Effector CD8-positive, alpha-beta T cell (primary cell): Measurements from ENCODE around the gene KCNQ2.

Experiments used
- DNase-seq: peaks from one replicate; lab custom pipeline; 2025; lab: John Stamatoyannopoulos, UW

KCNQ2 gene

DNA sequence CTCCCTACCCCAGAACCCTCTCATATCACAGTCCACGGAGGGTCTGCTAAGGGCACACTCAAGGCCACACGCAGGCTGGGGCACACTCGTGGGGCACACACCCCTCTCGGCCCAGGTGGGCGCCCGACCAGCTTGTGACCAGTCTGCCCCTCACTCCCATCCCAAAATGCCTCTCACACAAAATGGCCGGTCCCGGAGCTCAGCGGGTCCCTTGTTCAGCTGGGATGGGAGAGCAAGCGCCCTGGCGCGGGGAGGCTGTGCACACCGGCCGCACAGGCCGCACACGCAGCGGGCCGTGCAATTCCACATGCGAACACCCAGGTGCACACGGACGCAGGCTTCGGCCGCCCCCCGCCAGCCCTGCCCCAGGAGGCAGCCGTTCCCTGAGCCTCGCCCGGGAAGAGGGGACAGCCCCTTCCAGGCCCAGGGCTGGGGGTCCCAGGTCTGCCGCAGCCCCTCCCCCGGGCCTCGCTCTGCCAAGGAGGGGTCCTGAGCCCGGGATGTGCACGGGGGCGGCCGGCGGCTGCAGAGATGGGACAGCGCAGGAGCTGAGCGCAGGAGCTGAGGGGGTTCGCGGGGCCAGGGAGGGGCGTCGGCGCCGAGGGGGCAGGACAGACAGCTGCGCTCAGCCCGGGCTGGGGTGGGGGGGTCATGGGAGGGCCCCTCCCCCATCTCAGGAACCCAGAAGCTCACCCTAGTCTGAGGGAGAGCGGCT, 1.3 kb downstream of the KCNQ2 start:
- no peak for DNase-seq

DNA sequence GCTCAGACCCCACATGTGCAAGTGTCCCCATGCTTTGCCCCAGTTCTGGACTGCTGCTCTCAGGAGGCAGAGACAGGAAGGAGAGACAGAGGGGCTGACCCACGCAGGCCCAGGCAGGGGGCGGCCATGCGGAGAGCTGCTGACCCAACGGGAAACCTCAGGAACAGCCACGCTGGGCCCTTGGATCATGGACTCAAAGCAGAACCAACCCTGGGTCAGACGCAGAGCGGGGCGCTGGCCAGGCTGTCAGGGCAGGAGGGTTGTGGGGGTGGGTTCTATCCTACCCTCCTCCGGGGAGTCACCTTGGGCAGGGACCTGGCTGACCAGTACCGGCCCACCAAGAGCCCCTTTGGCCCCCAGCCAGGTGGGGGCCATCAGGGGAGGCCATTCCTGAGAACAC, 2.0 kb downstream of the KCNQ2 start:
- no peak for DNase-seq

DNA sequence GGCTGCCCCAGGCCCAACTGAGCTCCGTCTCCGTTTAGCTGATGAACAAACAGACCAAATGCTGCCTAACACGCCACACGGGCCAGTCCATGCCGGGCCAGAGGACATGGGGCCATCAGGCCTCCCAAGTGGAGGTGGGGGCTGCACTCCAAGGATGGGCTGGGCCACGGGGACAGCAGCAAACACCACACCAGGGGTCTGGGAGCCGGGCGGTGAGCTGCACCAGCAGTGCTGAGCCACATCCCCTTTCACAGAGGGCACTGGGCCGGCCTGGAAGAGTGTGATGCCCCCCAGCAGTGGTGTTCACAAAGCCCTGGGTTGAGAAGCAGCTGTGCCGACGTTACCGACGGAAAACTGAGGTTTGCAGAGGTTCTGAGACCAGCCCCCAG, 2.7 kb downstream of the KCNQ2 start:
- DNase-seq: no peak

DNA sequence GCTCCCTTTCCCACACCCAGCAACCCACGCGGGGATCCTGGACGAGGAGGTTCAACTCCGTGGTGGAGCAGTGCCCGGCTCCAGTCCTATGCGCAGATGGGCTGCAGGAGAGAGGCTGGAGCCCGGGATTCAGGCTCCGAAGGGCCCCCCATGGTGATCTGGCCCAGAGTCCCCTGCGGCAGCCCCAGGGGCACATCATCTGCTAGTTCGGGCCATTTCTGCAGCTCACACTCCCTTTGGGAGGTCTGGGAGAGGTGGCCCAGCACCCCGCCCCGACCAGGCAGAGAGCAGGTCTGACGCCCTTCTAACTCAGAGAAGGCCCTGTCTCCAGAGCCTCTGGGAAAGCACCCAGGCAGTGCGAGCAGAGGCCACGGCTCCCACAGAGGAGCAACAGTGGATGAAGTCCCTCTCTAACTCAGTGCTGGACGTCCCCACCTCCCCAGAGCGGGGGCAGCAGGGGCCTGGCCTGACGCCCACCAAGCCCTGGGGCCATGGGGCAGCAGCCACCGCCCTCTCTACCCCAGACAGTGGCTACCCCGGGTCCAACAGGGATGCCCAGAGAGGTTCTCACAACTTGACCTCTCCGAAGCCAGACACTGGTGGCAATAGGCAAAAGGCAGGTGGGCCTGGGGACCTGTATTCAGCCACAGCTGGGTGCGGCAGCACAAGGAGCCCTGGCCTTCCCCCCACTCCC, 3.3 kb downstream of the KCNQ2 start:
- DNase-seq: no peak

DNA sequence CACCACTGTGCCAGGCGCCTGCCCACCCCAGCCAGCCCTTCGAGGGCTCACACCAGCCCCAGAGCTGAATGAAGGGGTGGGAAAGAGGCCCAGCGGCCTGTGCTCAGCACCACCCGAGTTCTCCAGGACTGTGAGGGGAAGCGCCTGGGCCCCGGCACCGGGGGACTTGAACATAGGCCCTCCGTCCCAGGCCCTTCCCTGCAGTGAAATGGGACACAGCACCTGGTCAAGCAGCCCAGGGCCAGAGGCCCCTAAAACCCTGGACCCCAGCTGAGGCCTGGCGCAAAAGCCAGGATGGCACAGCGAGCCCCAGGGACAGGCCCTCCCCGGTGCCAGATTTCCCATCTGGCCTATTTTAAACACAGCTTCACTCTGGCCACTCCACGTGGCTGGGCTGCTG, 4.0 kb downstream of the KCNQ2 start:
- DNase-seq: no peak

DNA sequence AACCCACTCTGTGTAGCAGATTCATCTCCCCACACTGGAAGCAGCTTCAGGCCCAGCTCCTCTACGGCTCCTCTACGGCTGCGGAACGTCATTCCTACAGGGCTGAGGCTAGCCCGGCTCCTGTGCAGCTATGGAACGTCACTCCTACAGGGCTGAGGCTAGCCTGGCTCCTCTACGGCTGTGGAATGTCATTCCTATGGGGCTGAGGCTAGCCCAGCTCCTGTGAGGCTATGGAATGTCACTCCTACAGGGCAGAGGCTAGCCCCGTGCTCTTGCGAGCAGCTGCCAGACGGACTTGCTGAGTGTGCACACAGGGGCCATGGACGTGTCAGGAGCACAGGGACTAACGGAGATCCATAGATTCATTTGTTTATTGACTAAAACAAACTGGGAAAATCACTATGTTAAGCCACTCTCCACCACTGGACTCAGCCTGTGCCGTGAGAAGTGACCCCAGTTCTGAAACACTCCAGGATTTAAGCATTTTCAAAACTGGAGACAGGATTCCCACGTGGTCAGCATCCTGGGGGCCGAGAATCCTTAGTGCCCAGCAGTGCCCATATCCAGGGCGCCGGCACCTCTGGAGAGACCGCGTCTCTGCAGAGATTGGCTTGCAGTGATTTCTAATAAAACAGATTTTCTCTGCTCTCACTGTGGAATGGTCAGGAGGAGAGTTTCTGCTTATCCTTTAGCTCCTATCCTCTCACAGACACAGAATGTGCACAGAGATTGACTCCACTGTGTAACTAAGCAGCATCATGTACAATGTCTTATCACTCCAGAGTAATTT, 5.0 kb downstream of the KCNQ2 start:
- no peak for DNase-seq

DNA sequence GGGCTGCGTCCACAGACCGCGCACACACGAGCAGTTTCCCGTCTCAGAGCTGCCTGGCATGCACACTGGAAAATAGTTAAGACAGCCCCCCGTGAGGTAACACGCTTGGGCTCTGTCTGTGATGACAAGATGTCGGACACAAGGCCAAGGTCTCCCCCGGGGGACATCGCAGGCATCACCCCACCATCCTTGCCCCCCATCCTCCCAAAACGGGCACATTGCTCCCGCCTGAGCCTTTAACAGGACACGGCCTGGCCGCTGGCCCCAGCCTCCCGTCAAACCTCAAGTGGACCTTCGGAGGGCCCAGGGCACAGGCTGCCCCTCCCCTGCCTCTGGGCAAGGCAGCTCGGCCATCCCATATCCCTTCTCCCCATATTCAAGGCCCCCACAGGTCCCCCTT, 5.6 kb downstream of the KCNQ2 start:
- DNase-seq: no peak

DNA sequence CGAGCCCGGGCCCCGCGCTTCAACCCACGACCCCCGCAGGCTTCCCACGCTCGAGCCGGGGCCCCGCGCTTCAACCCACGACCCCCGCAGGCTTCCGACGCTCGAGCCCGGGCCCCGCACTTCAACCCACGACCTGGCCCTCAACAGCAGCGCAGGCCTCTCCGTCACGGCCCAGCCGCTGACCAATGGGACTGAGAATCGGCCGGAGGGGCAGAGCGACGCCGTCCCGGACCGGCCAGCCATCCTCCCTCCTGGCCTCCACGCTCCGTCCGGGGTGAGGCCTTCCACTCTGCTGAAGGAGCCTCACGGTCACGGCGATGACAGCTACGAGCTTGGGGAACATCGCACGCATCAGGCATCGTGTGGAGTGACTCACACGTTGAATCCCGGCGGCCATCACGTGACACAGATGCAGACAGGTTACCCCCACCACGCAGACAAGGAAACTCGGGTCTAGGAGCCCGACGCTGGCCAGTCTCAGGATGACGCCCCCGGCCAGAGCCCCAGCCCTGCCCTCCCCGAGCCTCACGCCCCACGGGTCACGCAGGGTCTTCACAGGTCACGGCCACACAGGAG, 6.1 kb downstream of the KCNQ2 start:
- no peak for DNase-seq

DNA sequence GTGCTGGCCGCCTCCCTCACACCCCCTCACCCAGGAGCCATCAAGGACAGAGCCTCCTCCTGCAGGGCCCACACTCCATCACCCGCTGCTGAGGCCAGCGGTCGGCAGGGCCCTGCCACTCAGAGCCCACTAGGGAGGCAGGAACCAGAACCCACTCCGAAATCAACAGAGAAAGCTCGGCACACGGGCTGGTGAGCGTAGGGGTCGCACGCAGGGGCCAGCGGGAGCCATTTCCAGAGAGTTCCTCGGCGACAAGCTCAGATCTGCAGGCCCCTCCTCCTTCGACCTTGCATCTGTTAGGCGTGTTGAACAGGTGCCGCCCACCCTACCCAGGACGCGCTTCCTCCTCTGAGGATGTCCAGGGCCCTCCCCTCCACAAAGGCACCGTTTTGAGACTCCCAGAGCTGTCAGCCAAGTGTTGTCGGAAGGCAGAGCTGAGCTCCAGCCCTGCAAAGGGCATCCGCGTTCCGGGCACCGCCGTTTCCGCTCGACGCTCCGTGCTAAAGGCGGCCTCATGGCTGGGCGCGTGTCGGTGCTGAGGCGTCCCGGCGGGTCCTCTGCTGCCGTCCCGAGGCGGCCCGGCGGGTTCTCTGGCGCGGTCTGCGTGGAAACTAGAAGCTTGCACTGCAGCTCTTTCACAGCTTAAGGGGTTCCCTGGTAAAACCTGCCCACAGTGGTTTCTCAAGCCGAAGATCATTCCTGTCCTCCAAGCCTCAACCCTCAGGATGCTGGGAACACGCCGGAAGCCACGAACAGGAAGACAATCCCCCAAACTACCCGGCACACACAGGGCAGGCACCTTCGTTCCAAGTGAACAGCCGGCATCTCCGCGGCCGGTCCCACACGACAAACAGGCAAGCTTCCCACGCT, 6.8 kb downstream of the KCNQ2 start:
- no peak for DNase-seq

DNA sequence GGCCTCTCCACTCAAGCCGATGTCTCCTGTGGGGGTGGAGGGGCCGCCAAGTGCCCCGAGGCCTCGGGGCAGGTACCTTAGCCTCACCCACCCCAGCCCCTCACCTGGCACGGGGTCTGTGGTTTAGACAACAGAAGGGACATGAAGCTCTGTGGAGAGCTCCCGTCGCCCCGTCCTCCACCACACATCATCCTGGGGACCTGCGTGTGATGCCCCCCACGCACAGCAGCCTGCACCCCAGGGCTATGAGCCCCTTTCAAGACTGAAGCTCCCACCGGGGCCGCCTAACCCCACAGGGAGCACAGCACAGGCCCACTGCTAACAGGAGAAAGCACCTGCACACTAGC, 8.2 kb downstream of the KCNQ2 start:
- no peak for DNase-seq

DNA sequence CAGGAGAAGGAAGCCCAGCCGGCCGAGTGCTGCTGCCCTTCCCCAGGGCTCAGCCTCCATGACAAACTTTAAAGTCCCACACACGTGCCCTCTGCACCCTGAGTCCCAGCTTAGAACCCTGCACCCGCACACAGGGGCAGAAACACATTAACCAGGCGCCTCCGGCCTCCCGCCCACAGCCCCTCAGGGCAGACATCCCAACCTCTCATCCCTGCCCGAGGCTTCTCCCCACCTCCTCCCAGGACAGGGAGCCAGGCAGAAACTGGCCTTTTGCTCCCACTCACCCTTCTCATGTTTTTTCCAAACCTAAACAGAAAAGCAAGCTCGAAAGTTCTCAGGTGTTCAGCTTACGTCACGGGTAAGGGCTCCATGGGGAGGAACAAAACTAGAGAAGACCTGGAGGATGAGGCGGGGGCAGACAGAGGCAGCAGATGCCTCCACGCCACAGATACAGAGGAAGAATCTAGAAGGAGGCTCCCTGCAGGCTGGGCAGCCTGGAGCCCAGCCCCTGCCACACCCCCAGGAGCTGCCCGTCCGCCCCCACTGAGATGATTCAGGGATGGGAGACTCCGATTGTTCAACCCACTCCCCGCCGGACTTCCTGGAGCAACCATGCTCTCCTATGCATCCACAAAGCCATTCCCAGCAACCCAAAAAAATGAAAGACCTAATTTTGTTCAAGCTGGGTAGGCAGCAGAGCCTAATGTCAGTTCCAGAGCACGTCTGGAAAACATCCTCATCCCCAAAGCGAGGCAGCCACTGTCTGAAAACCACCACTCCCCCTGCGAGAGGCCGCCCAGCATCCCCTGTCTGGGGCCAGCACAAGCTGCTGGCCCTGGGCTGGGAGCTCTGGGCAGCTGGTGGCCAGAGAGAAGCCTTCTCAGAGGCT, 8.8 kb downstream of the KCNQ2 start:
- no peak for DNase-seq

DNA sequence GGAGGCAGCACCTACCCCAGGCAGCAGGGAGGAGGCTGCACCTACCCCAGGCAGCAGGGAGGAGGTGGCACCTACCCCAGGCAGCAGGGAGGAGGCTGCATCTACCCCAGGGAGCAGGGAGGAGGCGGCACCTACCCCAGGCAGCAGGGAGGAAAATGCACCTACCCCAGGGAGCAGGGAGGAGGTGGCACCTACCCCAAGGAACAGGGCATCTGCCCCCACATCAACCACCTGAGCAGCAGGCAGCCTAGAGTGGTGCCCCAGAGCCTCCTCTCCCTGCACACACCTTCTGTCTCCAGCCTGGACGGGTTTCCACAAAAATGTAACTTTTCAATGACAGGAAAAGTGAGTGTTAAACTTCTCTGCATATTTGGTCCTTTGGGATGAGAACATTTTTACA, 10.2 kb downstream of the KCNQ2 start:
- DNase-seq: no peak

DNA sequence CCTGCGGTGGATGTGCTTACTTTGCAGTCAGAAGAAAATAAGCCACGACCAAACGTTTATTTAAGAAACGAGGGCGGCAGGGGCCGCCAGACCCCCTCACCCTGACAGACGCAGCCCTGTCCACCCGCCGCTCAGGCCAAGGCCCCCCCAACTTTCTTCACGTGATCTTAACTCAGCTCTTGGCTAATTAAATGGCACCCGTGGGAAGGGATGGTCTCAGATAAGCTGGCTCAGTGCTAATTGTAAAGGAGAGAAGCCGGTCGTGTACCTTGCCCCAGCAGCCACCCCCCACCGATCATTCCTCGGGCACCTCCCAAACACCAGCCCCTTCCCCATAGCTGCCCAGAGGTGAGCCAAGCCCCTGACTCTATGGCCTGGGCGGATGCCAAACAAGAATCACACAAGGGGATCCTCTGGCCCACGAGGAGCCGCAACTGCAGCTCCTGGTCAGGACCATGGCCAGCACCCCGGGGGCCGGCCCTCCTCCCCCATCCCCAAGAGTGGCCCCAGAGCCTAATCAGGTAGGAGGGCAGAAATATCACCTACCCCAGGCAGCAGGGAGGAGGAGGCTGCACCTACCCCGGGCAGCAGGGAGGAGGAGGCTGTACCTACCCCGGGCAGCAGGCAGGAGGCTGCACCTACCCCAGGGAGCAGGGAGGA, 11.2 kb downstream of the KCNQ2 start:
- DNase-seq: no peak

DNA sequence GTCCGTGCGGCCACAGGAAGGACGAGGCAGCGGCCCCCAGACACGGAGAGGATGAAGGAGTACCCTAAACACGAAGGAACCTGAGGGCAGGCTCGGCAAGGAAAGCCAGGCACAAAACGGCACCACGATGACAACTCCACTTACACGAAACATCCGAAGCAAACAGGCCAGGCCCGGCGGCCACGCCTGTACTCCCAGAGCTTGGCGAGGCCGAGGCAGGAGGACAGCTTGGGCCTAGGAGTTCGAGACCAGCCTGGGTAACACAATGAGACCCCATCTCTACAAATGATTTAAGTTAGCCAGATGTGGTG, 13.4 kb downstream of the KCNQ2 start:
- no peak for DNase-seq

DNA sequence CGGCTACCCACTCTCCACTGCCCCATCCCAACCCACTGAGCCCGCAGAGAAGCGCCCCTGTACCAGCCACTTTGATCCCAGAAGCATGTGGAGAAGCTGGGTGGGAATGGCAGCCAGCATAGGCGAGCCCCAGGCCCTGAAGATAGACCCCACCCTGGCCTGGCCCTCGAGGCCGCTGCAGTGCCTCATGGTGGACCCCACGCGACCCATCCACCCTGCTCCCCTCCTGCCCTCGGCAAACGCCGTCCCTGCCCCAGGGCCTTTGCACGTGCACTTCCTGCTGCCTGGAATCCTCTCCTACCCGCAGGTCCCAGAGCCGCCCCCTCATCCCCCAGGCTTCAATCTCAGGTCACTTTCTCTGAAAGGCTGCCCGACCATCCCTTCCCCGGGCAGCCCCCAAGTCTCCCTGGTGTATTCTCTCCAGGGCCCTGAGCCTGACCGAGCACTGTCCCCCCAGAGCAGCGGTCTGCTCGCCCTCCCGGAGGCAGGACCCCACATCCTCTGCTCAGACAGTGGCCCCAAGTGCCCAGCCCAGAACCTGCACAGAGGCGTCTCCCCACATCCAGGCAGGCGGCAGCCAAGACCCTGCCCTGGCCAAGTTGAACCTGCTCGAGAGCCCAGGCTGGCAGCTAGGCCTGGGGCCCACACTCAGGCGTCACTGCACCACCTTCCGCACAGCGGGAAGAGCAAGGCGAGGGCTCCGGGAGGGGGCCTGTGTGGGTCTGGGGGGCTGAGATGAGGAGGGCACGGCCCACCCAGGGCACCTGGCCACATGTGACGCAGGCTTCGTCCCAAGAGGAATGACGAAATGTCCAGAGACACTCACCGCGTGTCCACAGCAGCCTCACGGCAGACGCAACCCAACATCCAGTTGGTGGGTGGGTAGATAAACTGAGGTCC, 14.0 kb downstream of the KCNQ2 start:
- no peak for DNase-seq

DNA sequence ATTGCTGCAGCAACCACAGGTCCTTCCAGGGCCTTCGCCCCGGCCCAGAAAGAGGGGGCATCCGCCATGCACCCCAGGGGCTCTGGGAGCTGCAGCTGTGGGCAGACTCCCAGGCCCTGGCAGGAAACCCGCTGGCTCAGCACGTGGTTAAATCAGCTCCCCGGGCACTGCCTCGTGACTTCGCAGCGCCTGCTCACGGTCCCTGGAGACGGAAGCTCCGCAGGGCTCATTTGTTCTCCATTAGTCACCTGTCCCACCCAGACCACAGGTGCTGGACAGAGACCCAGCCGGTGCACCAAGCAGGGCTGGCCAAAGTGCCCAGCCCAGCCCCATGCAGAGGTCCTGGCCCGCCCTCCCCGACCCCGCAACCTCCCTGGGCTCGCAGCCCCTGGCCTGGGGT, 14.7 kb downstream of the KCNQ2 start:
- DNase-seq: no peak

DNA sequence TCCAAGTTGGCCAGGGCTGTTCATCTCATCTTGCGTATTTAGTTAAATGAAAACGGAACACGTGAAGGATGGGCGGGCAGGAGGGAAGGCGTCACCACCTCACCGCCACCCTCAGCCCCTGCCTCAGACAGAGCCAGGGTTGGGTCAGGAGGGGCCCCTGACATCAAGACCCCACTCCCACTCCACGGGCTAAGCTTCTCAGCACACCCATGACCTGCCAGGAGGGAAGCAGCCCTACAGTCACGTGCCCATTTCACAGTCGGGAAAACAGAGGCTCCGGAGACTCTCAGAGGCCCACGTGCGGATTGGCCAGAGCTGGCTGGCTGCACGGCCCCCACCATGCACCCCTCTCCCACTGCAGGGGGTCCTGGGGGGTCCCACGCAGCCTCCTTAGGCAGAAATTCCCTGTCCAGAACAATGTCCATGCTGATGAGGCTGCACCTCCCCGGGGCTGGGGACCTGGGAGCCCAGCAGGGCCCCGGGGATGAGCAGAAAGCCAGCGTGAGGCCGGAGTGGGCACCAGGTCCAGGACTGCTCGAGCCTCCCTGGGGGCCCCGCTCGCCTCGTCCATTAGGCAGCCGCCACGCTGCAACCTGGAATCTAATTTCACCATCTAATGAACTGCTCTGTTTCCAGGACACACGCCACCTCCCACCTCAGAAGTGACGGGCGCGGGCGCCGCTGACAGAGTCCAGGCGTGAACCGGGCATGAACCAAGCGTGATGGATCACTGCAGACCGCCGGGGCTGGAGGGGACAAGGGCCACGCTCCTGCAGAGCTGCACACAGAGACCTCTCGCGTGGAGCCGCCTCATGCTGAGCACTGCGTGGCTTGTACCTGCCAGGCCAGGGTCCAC, 15.8 kb downstream of the KCNQ2 start:
- no peak for DNase-seq

DNA sequence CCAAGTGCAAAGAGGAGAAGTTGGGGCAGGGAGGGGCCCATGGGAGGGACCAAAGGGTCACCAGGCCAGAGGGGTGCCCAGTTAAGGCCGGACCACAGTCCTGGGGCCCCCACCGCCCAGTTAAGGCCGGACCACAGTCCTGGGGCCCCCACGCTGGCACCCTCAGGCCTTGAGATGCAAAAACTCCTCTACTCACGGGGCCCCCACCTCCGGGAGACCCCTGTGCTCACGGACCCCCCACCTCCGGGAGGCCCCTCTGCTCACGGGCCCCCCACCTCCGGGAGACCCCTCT, 16.9 kb downstream of the KCNQ2 start:
- no peak for DNase-seq
